NCI-H345 treated with DMSO at 0.1 percent for 48 hours (cell line): ENCODE data around the gene COL9A2.

ENCODE experiments used
- DNase-seq: peaks from one replicate; lab custom pipeline; 2025; ENCODE audit not compliant: unreplicated experiment; lab: John Stamatoyannopoulos, UW

The COL9A2 gene

DNA sequence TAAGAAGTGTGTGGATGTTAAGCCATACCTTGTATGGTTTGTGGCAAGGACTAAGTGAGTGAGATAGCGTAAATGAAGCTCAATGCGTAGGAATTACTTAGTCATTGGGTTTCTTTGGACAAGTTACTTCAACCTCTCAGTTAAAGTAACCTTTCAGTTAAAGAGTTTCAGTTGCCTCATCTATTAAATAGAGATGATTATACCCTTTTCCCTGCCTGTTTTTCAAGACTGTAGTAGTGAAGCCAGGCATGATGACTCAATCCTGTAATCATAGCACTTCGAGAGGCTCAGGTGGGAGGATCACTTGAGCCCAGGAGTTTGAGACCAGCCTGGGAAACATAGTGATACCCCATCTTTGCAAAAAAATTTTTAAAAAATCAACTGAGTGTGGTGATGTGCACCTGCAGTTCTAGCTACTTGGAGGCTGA, 52.7 kb downstream of the COL9A2 start:
- no peak for DNase-seq

DNA sequence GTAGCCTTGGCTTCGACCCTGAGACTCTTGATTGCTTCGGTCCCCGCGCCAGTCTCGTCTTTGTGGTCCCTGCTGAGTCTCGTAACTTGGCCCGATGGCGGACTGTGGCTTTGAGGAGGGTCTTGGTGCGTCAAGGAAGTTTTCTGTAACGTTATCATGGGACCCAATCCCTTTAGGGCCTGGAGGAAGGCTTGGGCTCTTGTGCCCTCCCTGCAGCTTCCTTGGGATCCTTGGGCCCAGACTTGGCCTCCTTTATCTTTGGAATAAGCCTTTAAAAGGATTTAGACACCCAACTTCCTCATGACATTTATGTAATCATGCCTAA, 58.7 kb downstream of the COL9A2 start:
- no peak for DNase-seq

DNA sequence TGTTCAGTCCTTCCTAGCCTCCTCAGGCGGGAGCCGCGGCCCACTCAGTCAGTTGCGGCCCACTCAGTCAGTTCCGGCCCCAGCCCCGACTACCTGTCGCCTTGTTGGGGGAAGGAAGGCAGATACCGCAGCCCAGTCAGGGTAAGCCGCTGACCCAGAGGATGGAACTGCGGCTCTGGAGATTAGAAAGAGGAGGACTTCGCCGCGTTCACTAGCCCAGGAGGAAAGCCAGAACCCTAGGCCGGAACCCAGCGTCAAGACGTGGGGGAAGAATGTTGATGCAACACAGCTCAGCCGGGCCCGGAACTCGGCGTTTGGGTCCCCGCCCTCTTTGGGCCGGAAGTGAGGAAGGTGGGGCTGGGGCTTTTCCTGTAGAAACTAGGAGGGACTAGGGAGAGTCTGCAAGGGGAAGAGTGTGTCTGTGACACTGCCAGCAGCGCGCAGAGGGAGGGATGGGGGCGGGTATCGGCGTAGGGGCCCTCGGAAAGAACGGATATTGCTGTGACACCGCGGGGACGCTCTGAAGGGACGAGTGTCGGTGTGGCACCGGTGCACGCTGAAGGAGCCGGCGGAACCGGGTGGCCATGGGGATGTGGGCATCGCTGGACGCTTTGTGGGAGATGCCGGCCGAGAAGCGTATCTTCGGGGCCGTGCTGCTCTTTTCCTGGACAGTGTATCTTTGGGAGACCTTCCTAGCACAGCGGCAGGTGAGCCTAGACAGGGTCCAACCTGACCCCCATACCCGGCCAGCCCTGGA, 59.2 kb downstream of the COL9A2 start, which contains the start of gene ZMPSTE24:
Gene ZMPSTE24 (plus strand): TSS at position 549 of the 757 bp plus-strand sequence. CDS start 36 bp downstream, at position 585.
- peak; percentile 89 for DNase-seq

DNA sequence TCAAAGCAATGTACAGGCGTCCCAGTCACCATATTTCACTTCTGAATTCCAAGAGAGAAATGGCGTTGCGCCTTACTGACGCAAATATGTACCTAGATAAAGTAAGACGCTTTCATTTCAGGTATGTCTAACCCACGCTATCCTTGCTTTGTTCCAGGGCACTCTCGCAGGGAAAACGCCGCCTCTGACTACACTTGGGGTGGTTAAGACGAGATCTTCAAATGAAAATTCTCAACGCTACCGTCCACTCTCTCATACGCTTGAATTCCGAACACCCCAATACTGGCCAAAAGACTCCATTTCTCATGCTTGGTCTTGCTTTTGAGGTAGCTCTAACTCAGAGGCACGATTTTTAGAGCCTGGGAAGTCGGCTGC, 59.8 kb downstream of the COL9A2 start:
- no peak for DNase-seq

DNA sequence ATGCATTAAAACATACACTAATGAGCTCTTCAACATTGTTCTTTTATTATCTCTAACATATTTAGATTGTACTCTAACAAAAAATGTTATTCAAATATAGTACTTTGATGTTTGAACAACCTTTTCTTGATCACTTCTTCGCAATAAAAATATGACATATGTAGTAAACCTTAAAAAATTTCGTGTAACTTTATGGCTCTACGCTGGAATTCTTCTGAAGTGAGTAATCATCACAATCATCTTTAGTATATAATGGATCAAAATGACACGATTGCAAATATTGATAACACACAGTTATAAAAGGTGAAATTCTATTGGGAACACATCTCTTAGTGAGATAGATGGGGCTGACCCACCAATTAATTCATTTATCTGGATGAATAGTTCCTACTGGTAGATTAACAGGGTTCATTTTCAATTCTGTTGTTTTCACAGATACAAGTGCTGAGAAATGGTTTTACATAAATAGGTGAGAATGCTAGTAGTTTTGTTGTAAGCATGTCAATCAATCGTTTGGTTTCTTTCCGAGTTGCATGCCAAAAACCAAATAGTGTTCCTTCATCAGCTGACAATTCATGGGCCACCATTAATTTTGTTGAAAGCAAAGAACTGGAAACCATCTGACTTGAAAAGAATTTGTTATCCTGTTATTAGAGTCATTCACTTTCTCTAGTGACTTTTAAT, 60.5 kb downstream of the COL9A2 start:
- no peak for DNase-seq

DNA sequence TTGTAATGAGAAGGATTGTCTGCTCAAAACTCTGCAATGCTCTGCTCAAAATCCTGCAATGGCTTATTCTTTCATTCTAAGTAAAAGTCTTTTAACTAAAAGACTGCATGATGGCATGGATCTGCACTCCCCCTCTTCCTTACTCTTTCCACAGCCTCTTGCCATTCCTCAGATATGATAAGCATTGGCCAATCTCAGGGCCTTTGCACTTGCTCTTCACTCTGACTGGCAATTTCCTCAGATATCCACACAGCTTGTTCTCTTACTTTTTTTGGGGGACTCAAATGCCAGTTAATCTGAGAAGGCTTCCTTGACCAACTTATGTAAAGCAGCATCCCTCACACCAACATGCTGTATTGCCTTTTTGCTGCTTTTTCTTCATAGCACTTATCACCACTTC, 61.9 kb downstream of the COL9A2 start:
- no peak for DNase-seq

DNA sequence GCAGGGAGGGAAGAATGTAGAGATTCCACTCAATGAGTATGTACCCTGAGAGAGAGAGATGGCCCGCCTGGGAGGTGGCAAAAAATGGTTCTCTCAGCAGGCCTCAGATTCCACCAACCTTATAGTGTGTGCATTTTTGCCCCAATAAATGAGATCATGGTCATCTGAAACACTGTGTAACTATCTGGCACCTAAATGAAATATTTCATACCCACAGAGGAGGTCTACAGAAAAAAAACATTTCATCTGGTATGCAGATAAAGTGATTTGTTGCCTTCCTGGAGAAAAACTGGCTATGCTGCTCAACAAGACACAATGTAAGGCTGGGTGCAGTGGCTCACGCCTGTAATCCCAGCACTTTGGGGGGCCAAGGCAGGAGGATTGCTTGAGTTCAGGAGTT, 64.5 kb downstream of the COL9A2 start:
- no peak for DNase-seq

DNA sequence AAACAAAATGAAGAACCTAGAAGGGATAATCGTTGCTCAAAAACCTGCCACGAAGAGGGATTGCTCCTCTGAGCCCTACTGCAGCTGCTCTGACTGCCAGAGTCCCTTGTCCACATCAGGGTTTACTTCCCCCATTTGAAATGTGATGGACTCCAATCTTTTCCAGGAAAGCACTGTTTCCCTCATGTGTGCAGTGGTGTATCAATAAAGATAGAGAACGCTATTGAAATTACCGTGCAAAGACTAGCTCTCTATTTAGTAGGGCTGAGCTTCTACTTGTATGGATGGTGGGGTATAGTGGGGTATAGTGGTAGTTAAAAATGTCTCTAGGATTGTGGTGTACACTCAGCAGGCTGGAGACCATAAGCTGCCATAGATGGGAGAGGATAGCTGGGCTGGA, 65.6 kb downstream of the COL9A2 start:
- no peak for DNase-seq
